HG02759 (cell line): Measurements from ENCODE around the gene GOLGA6L6.
"Not testable (repeated sequence)": the region's sequence is repeated elsewhere in the genome, so short reads cannot be mapped to it uniquely, and the experiment has no call there.

Source experiments
- ATAC-seq: cut with Tn5 transposase; IDR thresholded peaks from one replicate; pipeline ENCODE4 v1.9.1; 2021; ENCODE audit warnings: mild to moderate bottlenecking, moderate library complexity; ENCODE audit not compliant: unreplicated experiment

GOLGA6L6 gene, protein sequence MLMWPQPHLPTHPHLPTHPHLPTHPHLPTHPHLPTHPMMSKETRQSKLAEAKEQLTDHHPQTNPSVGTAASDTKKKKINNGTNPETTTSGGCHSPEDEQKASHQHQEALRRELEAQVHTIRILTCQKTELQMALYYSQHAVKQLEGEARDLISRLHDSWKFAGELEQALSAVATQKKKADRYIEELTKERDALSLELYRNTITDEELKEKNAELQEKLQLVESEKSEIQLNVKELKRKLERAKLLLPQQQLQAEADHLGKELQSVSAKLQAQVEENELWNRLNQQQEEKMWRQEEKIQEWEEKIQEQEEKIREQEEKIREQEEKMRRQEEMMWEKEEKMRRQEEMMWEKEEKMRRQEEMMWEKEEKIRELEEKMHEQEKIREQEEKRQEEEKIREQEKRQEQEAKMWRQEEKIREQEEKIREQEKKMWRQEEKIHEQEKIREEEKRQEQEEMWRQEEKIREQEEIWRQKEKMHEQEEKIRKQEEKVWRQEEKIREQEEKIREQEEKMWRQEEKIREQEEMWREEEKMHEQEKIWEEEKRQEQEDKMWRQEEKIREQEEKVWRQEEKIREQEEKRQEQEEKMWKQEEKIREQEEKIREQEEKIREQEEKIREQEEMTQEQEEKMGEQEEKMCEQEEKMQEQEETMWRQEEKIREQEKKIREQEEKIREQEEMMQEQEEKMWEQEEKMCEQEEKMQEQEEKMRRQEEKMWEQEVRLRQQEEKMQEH

DNA sequence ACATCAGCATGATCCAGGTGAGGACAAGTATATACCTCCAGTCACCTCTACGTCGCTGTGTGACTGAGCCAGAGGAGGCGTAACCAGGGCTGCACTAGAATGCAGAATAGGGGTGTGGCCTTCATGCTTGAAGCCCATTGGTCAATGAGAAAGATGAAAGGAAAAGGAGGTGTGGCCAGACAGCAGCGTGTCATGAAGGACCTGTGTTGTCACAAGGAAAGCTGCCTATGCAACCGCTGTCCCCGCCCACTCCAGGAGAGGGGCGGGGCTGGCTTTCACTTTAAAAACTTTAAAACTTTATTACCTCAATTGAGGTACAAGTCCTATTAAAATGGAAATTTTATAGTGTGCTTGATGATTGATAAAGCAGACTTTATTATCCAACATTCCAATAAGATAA lies at the start of gene GOLGA6L6:
TSS of gene GOLGA6L6 (minus strand) at position 101 of the 400 bp plus-strand sequence. CDS start at position 10, 91 bp downstream.
- not testable (repeated sequence) for ATAC-seq

DNA sequence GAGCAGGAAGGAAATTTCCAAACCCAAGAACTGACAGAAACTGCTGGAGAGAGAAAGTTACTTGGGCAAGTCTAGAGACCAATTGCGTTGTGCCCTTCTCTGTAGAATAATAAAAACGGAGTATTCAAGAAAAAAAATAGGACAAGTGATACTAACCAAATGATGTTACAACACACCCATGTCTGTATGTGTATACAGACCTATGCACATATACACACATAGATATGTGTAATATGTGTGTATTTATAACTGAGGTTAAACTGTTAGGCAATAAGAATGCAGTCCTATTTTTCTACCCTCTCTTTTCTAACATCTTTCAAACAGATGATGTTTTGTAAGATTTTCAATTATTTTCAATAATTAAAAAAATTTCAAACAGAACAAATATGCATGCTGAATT lies 48.5 kb upstream of the GOLGA6L6 start:
- ATAC-seq, result not testable (repeated sequence)

DNA sequence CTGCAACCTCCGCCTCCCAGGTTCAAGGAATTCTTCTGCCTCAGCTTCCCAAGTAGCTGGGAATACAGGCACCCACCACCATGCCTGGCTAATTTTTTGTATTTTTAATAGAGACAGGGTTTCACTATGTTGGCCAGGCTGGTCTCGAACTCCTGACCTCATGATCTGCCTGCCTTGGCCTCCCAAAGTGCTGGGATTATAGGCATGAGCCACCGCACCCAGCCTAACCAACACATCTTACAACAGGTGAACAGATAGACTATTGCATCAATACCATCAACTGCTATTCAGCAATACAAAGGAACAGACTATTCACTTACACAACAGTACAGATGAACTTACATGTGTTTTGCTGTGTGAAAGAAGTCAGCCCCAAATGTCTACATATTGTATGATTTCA lies 45.2 kb upstream of the GOLGA6L6 start:
- ATAC-seq, result not testable (repeated sequence)

DNA sequence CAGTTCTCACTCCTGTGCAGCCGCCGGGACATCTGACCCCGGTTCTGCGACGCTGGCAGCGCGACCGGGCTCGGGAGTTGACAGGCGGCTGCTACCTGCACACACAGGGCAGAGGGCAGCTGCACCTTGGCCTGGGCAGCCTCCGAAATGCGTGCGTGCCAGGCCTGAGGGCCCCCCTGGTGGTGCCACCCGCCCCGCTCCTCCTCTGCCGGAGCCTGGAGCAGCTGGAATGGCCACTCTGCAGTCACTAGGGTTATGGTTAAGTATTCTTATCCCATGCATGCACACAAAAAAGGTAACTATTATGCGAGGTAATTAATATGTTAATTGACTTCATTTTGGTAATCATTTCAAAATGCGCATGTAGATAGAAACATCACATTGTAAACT lies 41.1 kb upstream of the GOLGA6L6 start:
- ATAC-seq, result not testable (repeated sequence)

DNA sequence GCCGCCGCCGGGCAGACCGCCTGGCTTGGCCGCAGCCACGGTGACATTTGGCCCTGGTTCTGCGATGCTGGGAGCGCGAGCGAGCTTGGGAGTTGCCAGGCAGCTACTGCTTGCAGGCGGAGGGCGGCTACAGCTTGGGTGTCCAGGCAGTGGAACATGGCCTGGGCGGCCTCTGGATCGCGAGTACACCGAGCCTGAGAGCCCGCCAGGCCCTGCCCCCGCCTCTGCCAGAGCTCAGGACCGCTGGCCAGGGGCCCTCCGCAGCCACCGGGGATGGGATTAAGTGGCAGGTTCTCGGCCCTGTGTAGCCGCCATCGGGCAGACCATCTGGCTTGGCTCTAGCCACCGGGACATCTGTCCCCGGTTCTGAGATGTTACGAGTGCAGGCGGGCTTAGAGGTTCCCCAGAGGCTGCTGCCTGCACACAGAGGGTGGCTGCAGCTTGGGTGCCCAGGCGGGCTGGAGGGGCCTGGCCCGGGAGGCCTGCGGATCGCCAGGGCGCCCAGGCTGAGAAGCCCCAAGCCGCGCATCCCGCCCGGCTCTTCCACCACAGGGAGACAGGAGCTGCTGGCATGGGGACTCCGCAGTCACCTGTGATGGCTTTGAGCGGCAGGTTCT lies 40.6 kb upstream of the GOLGA6L6 start:
- ATAC-seq, result not testable (repeated sequence)

DNA sequence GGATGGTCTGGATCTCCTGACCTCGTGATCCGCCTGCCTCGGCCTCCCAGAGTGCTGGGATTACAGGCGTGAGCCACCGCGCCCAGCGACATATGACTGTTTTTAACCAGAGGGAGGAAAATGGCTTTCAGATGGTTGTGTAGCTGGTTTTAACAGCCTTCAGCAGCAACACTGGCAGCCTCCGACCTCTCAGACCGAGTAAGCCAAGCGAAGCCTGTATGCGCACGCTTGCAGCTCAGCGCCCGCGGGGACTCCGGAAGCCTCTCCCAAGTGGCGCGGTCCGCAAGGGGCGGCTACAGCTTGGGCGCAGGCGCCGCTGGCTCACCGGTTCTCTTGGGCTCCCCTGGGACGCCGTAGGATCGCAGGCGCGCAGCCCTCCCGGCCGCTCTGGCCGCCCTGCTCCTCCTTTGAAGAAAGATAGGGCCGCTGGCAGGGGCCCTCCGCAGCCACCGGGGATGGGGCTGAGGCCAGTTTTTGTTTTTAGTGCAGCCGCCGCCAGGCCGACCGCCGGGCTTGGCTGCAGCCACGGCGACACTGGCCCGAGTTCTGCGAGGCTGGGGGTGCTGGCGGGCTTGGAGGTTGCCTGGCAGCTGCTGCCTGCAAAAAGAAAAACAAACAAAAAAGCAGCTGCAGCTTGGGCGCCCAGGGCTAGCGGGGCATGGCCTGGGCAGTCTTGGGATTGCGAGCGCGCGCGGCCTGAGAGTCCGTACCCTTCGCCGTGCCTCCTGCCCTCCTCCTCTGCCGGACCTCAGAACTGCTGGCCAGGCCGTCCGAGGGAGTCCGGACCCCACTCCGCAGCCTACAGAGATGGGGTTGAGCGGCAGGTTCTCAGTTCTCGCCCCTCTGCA lies 39.9 kb upstream of the GOLGA6L6 start:
- ATAC-seq, result not testable (repeated sequence)

DNA sequence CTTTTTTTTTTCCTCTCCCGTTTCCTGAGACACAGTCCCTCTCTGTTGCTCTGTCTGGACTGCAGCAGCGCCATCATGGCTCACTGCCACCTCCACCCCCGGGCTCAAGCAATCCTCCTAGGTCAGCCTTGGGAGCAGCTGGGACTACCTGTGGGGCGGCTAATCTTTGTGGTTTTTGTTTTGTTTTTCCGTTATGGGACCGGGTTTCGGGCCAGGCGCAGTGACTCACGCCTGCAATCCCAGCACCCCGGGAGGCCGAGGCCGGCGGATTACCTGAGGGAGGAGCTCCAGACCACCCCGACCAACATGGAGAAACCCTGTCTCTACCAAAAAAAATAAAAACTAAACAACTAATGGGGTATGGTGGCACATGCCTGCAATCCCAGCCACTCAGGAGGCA lies 38.1 kb upstream of the GOLGA6L6 start:
- ATAC-seq, result not testable (repeated sequence)

DNA sequence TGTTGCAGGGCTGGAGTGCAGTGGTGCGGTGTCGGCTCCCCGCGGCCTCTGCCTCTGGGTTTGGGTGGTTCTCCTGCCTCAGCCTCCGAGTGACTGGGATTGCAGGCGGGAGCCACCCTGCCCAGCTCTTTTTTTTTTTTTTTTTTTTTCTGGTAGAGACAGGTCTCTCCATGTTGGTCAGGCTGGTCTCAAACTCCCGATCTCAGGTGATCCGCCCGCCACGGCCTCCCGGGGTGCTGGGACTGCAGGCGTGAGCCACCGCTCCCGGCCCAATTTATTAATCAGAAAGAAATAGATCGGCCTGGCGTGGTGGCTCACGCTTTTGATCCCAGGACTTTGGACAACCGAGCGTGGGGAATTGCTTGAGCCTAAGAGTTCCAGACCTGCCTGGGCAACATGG lies 9.7 kb upstream of the GOLGA6L6 start:
- ATAC-seq, result not testable (repeated sequence)

DNA sequence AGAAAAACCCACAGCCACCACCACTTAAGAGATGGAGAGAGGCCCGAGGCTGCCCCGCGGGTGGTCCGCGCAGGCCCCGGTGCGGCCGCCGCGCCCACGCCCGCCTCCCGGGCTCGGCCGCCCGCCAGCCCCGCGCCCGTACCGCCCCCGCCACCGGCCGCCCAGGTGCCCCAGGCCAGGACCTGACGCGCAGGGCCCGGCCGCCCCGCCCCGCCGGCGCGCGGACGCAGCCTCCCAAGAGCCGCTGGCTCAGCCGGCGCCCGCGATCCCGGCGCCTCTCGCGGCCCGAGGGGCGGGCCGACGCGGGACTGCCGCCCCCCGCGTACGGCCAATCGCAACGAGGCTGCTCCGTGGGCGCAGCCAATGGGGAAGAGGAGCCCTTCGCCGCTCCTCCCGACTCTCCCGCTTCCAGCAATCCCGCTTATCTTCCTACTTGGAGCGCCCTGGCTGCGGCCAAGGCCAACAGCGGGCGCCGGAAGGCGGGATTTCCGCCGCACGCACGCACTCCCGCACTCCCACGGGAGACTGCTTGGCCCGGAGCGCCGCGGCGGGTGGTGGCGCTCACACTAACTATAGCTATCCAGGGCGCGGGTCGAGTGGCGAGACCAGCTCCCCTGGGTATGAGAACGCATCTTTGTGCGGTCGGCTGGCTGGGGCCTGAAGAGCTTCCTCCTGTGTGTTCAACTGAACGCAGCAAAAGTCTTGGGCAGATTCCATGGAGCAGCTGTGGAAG lies 35.5 kb downstream of the GOLGA6L6 start:
- ATAC-seq, result not testable (repeated sequence)

DNA sequence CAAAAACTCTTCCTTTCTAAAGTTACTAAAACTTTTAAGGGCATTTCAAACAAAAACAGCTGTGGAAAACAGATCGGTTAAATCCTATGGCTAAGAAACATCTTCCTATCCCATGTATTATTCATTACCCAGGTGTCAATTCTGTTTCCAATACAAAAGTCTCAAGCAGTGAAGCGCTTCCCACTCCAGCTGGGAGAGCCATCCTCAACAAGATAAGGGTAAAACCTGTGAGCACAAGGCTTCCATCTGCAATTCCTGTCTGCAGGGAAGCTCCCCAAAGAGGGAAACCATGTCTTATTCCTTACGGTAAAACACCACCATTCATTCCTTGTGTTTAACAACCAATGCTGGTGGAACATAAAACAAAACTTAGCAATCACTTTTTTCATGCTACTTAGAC lies 38.8 kb downstream of the GOLGA6L6 start:
- ATAC-seq, result not testable (repeated sequence)

DNA sequence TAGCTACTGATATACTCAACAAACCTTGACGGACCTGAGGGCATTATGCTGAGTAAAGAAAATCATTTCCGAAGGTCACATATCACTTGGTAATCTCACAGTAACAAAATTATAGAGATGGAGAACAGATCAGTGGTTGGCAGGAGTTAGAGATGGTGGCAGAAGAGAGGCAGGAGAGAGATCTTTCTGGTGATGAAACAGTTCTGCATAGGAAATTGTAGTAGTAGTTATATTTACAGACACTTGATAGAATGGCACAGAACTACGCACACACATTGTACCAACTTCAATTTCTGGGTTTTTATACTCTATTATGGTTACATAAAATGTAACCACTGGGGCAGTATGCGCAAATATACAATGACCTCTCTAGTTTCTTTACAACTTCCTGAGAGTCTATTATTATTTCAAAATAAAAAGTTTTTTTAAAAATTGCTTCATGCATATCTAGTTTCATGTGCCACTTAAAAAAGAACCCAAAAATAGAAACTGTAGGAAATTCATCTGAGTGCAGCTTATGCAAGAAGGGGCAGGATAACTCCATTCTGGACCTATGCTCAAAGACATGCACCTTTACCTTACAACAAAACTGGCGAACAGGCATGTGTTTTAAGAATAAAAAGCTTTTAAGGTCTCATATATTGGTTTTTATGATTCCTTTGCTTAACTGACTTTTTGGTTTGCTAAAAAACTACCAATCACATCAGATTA lies 39.9 kb downstream of the GOLGA6L6 start:
- ATAC-seq, result not testable (repeated sequence)

DNA sequence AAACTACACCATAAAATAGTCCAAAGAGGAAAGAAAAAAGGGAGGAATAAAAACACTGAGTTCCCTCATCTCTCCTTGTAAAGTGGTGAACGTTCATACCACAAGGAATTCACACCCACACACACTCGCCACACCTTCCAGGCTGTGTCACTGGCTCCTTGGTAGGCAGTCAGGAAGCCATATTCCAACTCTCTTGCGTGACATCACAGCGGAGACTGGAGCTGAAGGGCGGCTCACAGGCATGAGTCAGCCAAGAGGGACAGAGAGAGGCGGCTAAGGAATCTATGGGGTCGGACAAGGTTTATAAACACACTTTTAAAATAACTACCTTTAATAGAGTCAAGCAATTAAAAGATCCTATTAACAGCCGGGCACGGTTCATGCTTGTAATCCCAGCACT lies 43.8 kb downstream of the GOLGA6L6 start:
- not testable (repeated sequence) for ATAC-seq

DNA sequence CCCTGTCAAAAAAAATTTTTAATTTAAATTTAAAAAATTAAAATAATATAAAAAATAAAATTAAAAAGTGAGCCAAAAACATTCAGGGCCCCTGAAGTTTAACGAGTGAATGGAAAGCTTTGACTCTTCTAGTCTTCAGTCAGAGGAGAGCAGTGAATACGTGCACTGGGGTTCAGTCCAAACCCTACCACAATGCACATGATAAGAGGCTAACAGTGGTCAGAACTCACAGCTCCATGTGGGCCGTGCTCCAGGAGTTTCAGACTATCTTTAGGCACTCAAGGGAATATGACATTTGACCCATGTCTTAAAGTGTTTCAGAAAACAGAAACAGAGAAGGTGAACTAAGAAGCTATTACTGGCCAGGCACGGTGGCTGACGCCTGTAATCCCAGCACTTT lies 48.6 kb downstream of the GOLGA6L6 start:
- not testable (repeated sequence) for ATAC-seq

DNA sequence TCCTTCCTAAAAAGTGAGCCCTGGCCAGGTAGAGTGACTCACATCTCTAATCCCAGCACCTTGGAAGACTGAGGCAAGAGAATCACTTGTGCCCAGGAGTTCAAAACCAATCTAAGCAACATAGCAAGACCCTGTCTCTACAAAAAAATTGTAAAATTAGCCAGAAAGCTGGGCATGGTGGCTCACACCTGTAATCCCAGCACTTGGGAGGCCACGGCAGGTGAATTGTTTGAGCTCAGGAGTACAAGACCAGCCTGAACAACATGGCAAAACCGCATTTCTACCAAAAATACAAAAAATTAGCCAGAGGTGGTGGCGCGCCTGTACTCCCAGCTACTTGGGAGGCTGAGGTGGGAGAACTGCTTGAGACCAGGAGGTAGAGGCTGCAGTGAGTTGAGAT lies 49.0 kb downstream of the GOLGA6L6 start:
- ATAC-seq, result not testable (repeated sequence)

DNA sequence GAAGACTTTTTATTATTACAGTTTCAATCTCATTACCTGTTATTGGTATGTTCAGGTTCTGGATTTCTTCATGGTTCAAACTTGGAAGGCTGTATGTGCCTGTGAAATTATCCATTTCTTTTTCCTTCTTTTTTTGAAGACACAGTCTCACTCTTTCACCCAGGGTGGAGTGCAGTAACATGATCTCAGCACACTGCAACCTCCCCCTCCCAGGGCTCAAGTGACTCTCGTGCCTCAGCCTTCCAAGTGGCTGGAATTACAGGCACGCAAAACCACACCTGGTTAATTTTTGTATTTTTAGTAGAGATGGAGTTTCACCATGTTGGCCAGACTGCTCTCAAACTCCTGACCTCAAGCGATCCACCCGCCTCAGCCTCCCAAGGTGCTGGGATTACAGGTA lies 52.3 kb downstream of the GOLGA6L6 start:
- ATAC-seq, result not testable (repeated sequence)
